Spleen (tissue), 7 donors: Measurements from ENCODE around the gene MT1A.
"Not testable (repeated sequence)": the region's sequence is repeated elsewhere in the genome, so short reads cannot be mapped to it uniquely, and the experiment has no call there.

Experiments used
- CTCF ChIP-seq, 11 experiments: fragments of 200-600 bp in 7 of 11; fragments of 450-650 bp in 4 of 11; sonication (generic) in 4 of 11; IDR thresholded peaks in 8 of 11; conservative IDR thresholded peaks in 3 of 11; 1 replicate in 7 of 11; 2 replicates in 4 of 11; pipeline versions ENCODE4 v1.4.0 to v1.8.0; 2016 to 2021; ENCODE audit warnings: antibody characterized with exemption in 11 of 11, inconsistent platforms in 4 of 11, mild to moderate bottlenecking in 1 of 11
- POLR2A ChIP-seq, 3 donors: fragments of 450-650 bp; IDR thresholded peaks; one replicate each; pipeline ENCODE4 v1.5.1; 2017; ENCODE audit warnings: antibody characterized with exemption in 3 of 3, mild to moderate bottlenecking in 1 of 3
- POLR2AphosphoS5 ChIP-seq, 3 donors: sonication (generic); formaldehyde crosslinking; IDR thresholded peaks; one replicate each; pipeline ENCODE4 v1.5.1; 2017; ENCODE audit warnings: antibody characterized with exemption in 3 of 3
- donor health status: DM: no; HTN: no; CAD: no; lungs with moderate emphysema.
- donor health status: DM: no; HTN: no; CAD: no.
- donor health status: DM: no; HTN: no; CAD: no.

GRCh38 chr16:56665286-56666261 is 27.1 kb downstream of the MT1A start:
- TF ChIP-seq POLR2A (IDR thresholded peaks at IDR 0.05); CTCF (IDR thresholded peaks at IDR 0.05 in 8 of 11, conservative IDR thresholded peaks at IDR 0.05 in 3 of 11); POLR2AphosphoS5 (IDR thresholded peaks at IDR 0.05): not testable (repeated sequence)
